ENCODE data around the gene NENF.
"Not testable (repeated sequence)": the region's sequence is repeated elsewhere in the genome, so short reads cannot be mapped to it uniquely, and the experiment has no call there.

Gene NENF

GRCh38 chr1:212432661-212433576 lies at the start of gene NENF:
NENF (plus strand) TSS chr1:212432920; CDS start chr1:212432944, 24 bp downstream.
- Histone ChIP-seq H3K36me3 (ENCODE audit: insufficient read depth, low read length) (no peaks in the 10 kb centered on the region), H3K4me2 (ENCODE audit: low read length) (peak within 1 kb of the TSS; percentile 75), H3K9me2 (ENCODE audit: low read depth, low read length) (no peaks in the 10 kb centered on the region), H2AFZ (ENCODE audit: low read length) (peak within 1 kb of the TSS; percentile 89), H3K27me3 (ENCODE audit: insufficient read depth, low read length) (no peaks in the 10 kb centered on the region), H4K20me1 (ENCODE audit: insufficient read depth, low read length) (no peaks in the 10 kb centered on the region), H3F3A (ENCODE audit: insufficient read depth, low read length) (0 out of 2 replicates have a peak, but pooled peaks cover 4% of the 10 kb centered on the region), H3K4me3 (ENCODE audit: low read depth, low read length, poor library complexity, severe bottlenecking) (peak within 1 kb of the TSS; percentile 84), H3K27ac (ENCODE audit: low read depth, low read length, poor library complexity, severe bottlenecking) (no peak within 1 kb of the TSS), H3K9ac (ENCODE audit: low read length) (peak within 1 kb of the TSS; percentile 77), H3K4me1 (ENCODE audit: insufficient read depth, low read length, severe bottlenecking) (peaks cover 29% of the 10 kb centered on the region), H3K79me2 (ENCODE audit: insufficient read depth, low read length) (no peaks in the 10 kb centered on the region), H3K9me3 (ENCODE audit: low read length) (no peaks in the 10 kb centered on the region)
- TF ChIP-seq CTCF (IDR thresholded peaks at IDR 0.05; ENCODE audit: low read length) (no peak), EZH2 (IDR thresholded peaks at IDR 0.05; ENCODE audit: borderline replicate concordance, low read length) (no peak)

GRCh38 chr1:212386029-212386428 lies 46.7 kb upstream of the NENF start:
- Histone ChIP-seq H3F3A (ENCODE audit: insufficient read depth, low read length) (no peaks in the 10 kb centered on the region), H4K20me1 (ENCODE audit: insufficient read depth, low read length) (no peaks in the 10 kb centered on the region), H3K27me3 (ENCODE audit: insufficient read depth, low read length) (no peaks in the 10 kb centered on the region), H3K4me1 (ENCODE audit: insufficient read depth, low read length, severe bottlenecking) (no peaks in the 10 kb centered on the region), H3K4me2 (ENCODE audit: low read length) (no peak overlapping the region), H2AFZ (ENCODE audit: low read length) (no peak overlapping the region), H3K27ac (ENCODE audit: low read depth, low read length, poor library complexity, severe bottlenecking) (no peak overlapping the region), H3K9ac (ENCODE audit: low read length) (no peak overlapping the region), H3K9me2 (ENCODE audit: low read depth, low read length) (no peaks in the 10 kb centered on the region), H3K4me3 (ENCODE audit: low read depth, low read length, poor library complexity, severe bottlenecking) (no peak overlapping the region), H3K9me3 (ENCODE audit: low read length) (no peaks in the 10 kb centered on the region), H3K36me3 (ENCODE audit: insufficient read depth, low read length) (peaks cover 64% of the 10 kb centered on the region), H3K79me2 (ENCODE audit: insufficient read depth, low read length) (no peaks in the 10 kb centered on the region)
- TF ChIP-seq EZH2 (IDR thresholded peaks at IDR 0.05; ENCODE audit: borderline replicate concordance, low read length) (no peak), CTCF (IDR thresholded peaks at IDR 0.05; ENCODE audit: low read length) (no peak)

- Histone ChIP-seq H3K9me3 (ENCODE audit: low read length) (no peaks in the 10 kb centered on the region), H3K4me2 (ENCODE audit: low read length) (no peak overlapping the region), H2AFZ (ENCODE audit: low read length) (no peak overlapping the region), H4K20me1 (ENCODE audit: insufficient read depth, low read length) (no peaks in the 10 kb centered on the region), H3K36me3 (ENCODE audit: insufficient read depth, low read length) (peaks cover 46% of the 10 kb centered on the region), H3K9me2 (ENCODE audit: low read depth, low read length) (no peaks in the 10 kb centered on the region), H3K4me1 (ENCODE audit: insufficient read depth, low read length, severe bottlenecking) (no peaks in the 10 kb centered on the region), H3K9ac (ENCODE audit: low read length) (no peak overlapping the region), H3F3A (ENCODE audit: insufficient read depth, low read length) (no peaks in the 10 kb centered on the region), H3K27me3 (ENCODE audit: insufficient read depth, low read length) (no peaks in the 10 kb centered on the region), H3K4me3 (ENCODE audit: low read depth, low read length, poor library complexity, severe bottlenecking) (no peak overlapping the region), H3K27ac (ENCODE audit: low read depth, low read length, poor library complexity, severe bottlenecking) (no peak overlapping the region), H3K79me2 (ENCODE audit: insufficient read depth, low read length) (no peaks in the 10 kb centered on the region)
- no peak for TF ChIP-seq EZH2 (IDR thresholded peaks at IDR 0.05; ENCODE audit: borderline replicate concordance, low read length)
- TF ChIP-seq CTCF (IDR thresholded peaks at IDR 0.05; ENCODE audit: low read length), result no peak
Observed at GRCh38 chr1:212388985-212389716, 43.6 kb upstream of the NENF start.

GRCh38 chr1:212395678-212396437 lies 36.9 kb upstream of the NENF start:
- H3K4me2 ChIP-seq (ENCODE audit: low read length); H3K4me3 ChIP-seq (ENCODE audit: low read depth, low read length, poor library complexity, severe bottlenecking); H3K79me2 ChIP-seq (ENCODE audit: insufficient read depth, low read length); H2AFZ ChIP-seq (ENCODE audit: low read length); H3K4me1 ChIP-seq (ENCODE audit: insufficient read depth, low read length, severe bottlenecking); H3K9me2 ChIP-seq (ENCODE audit: low read depth, low read length); H3K9ac ChIP-seq (ENCODE audit: low read length); H3K27me3 ChIP-seq (ENCODE audit: insufficient read depth, low read length); H4K20me1 ChIP-seq (ENCODE audit: insufficient read depth, low read length); H3K27ac ChIP-seq (ENCODE audit: low read depth, low read length, poor library complexity, severe bottlenecking); H3F3A ChIP-seq (ENCODE audit: insufficient read depth, low read length): not testable (repeated sequence)
- Histone ChIP-seq H3K9me3 (ENCODE audit: low read length) (peaks cover 13% of the 10 kb centered on the region), H3K36me3 (ENCODE audit: insufficient read depth, low read length) (peaks cover 22% of the 10 kb centered on the region)
